ENCODE measurements around the gene REX1BD. TPM values are rescaled to one million over a fixed set of nuclear protein-coding genes. Genes with fewer than 3 reads are reported as not detected.
"Not testable (repeated sequence)": the region's sequence is repeated elsewhere in the genome, so short reads cannot be mapped to it uniquely, and the experiment has no call there.

REX1BD gene
- polyA plus RNA-seq, 4 donors: 19.2 to 47.3 (median 24.8) TPM

- DNase-seq (ENCODE audit: low read depth in 4 of 4, low spot score in 3 of 4): no peak
Observed at GRCh38 chr19:18576383-18576782, 12.2 kb upstream of the REX1BD start.

GRCh38 chr19:18577365-18577914 is 11.2 kb upstream of the REX1BD start:
- no peak for DNase-seq (ENCODE audit: low read depth in 4 of 4, low spot score in 3 of 4)

DNA sequence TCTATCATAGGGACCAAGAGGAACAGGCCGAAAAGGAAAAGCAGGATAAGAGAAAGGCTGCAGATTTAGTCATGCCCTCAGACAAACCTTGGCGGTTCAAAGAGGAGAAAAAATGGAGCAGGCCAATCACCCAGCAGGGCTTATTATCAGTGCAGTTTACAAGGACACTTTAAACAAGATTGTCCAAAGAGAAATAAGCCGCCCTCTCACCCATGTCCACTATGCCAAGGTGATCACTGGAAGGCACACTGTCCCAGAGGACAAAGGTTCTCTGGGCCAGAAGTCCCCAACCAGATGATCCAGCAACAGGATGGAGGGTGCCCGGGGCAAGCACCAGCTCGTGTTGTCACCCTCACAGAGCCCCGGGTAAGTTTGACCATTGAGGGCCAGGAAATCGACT is 8.3 kb upstream of the REX1BD start:
- DNase-seq (ENCODE audit: low read depth in 4 of 4, low spot score in 3 of 4): no peak

DNA sequence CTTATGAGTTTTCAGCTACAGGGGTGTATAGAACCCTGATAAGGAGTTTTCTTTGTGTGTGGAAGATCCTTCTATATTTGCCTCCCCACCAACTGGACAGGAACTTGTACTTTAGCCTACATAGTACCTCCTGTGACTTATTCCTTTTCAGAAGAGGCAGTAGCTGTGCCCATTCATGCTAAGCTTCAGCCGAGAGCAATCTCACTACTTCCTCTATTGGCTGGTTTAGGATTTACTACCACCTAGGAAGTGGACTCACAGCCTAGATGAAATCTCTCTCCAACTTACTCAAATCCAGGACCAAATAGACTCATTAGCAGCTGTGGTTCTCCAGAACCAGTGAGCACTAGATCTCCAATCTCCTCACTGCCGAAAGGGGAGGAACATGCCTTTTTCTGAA is 2.3 kb upstream of the REX1BD start:
- DNase-seq (ENCODE audit: low read depth in 4 of 4, low spot score in 3 of 4): no peak

GRCh38 chr19:18587561-18587960 is 1.0 kb upstream of the REX1BD start:
- no peak for DNase-seq (ENCODE audit: low read depth in 4 of 4, low spot score in 3 of 4)

GRCh38 chr19:18587962-18588610 is 512 bp upstream of the REX1BD start:
- no peak for DNase-seq (ENCODE audit: low read depth in 4 of 4, low spot score in 3 of 4)

DNA sequence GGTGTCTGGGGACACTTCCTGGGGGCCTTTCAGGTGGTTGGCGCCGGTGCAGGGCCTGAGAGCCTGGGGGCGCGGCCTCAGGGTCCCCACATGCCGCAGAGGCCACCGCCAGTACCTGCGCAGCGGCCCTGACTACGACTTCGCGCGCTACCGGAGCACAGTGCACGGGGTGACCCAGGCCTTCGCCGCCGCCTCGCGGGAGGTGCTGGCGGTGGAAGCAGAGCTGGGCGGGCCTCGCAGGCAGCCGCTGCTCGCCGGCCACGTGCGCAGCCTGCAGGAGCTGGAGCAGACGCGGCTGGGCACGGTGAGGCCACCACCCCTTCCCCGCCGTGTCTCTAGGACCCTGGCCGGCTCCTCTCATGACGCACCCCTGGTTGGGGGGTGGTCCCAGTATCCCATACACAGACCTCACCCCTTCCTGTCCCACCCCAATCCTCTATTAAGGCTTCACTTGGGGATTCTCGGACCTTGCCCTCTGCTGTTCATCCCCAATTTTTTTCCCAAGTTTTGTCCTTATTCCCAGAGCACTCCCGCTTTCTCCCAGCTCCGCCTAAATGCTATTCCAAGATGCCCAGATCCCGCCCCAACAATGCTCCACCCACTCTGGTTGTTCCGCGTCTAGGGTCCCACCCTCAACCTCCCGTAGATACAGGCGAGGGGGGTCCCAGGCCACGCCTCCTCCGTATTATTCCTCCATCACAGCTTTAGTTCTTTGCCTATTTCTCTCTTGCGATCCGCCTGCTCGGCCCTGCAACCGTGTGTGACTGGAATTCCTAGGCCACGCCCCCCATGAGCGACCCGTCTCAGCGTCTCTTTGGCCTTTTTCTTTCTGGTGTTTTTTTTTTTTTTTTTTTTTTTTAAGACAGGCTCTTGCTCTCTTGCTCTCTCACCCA is 1.0 kb downstream of the REX1BD start:
- DNase-seq (ENCODE audit: low read depth in 4 of 4, low spot score in 3 of 4): peak in 1 of 4 donors; percentile 54

DNA sequence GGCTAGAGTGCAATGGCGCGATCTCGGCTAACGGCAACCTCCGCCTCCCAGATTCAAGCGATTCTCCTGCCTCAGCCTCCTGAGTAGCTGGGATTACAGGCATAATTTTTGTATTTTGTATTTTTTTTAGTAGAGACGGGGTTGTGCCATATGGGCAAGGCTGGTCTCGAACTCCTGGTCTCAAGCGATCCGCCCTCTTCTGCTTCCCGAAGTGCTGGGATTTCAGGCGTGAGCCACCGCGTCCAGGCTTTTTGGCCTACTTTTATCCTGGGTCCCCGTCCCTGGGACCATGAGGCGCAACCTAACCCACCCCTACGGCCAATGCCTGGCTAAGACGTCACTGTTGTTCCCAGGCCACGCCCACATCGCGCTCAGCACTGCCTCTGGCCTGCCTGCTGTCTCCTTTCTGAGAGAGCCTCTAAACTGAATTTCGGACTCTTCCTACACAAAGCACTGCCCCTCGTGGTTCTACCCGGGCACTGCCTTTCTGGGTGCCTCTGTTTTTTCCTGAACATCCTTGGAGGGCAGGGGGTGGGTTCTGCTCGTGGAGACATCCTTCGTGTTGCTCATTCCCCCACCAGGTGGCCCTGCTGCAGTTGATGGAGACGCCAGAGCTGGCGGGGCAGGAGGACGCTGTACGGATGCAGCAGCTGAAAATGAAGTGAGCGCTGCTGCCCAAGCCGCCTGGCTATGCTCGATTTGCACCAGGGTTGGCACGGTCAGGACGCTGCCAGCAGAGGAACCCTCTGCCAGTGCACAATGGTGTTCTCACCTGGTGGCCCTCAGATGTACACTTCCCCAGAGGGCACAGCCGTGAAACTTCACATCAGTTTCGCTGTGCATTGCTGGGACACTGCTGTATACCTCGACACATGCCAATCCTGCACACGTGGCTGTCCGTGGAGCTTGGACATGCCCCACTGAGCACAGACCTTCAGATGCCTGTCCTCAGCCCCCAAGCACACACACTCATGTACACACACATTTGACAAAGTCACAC is 2.0 kb downstream of the REX1BD start:
- DNase-seq (ENCODE audit: low read depth in 4 of 4, low spot score in 3 of 4): peak in 2 of 4 donors; percentile 66 to 71

DNA sequence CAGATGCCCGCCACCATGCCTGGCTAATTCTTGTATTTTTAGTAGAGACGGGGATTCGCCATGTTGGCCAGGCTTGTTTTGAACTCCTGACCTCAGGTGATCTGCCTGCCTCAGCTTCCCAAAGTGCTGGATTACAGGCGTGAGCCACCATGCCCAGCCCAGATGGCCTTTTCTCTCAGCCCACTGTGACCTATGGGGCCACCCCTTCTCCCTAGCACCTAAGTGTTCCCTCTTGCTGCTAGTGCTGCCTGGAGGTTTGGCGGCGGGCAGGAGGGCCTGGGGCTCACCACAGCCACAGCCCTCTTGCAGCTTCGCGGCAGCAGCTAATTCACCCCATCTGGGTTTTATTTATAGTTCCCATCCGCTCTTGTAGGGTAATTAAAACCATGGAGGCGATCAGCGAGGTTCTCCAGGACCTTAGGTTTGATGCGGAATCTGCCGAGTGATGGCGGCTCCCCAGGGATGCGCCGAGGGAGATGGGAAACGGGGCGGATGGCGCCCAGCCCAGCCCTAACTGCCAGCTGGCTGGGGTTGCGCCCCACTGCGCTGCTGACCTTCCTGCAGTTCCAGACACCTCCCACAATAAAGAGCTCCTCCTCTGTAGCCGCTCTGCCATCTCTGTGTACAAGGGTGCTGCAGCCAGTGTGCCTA is 3.3 kb downstream of the REX1BD start:
- DNase-seq (ENCODE audit: low read depth in 4 of 4, low spot score in 3 of 4): no peak

- not testable (repeated sequence) for DNase-seq (ENCODE audit: low read depth in 4 of 4, low spot score in 3 of 4)
Observed at GRCh38 chr19:18592732-18593131, 4.1 kb downstream of the REX1BD start.

GRCh38 chr19:18593367-18594095 is 4.9 kb downstream of the REX1BD start:
- no peak for DNase-seq (ENCODE audit: low read depth in 4 of 4, low spot score in 3 of 4)

- DNase-seq (ENCODE audit: low read depth in 4 of 4, low spot score in 3 of 4): peak in 3 of 4 donors; percentile 70 to 74 (median 73)
Observed at GRCh38 chr19:18594096-18594823, 5.7 kb downstream of the REX1BD start.

- no peak for DNase-seq (ENCODE audit: low read depth in 4 of 4, low spot score in 3 of 4)
Observed at GRCh38 chr19:18594824-18595373, 6.3 kb downstream of the REX1BD start.

DNA sequence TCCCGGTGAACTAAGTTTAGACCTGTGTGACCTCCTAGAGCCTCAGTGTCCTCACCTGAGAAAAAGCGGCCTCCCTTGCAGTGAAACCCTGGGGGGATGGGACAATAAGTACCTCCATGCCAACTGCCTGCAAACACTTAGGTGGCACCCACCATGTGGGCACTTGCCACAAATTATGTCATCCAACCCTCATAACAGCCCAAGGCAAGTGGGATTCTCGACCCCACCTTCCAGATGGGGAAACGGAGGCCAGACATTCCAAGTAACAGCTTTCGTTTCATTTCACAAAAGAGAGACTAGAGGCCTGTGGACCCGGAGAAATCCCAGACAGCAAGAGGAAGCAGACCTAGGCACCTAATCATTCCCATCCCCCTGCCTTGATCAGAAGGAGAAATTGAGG is 6.9 kb downstream of the REX1BD start:
- DNase-seq (ENCODE audit: low read depth in 4 of 4, low spot score in 3 of 4): no peak

GRCh38 chr19:18596752-18597157 is 8.2 kb downstream of the REX1BD start:
- no peak for DNase-seq (ENCODE audit: low read depth in 4 of 4, low spot score in 3 of 4)

DNA sequence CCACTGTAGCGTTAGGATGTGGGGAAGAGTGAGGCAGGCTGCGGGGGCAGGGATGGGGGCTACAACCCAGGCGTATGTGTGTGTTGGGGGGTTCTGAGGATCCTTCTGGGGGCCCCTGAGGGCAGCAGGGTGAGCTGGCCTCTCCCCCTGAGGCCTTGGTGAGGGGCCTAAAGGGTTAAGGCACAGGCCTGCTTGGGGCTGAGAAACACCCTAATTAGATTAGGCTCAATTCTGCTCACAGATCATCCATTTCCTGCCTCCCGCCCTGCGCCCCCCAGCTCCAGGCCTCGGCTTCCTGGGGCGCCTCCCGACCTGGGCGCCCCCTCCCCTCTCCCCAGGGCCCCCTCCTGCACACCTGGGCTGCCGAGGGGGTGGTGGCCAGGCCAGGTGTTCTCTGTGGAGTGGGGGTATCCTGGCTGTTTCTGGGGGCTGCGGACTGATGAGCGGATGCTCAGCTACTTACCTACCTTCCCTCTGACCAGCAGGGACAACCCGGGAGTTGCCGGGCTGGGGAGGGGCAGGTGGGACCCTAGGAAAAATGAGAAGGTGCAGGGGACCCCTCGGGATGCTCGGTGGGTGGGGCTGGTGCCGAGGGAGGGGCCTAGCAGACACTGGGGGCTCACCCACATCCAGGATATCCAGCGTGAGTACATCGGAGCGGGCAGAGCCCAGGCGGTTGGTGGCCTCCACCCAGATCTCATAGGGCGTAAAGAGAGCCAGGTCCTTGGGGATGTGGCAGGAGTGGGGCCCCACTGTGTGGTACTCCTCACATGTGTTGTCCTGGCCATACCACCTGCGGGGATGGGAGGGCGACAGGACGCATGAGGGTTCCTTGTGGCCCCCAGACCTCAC is 9.4 kb downstream of the REX1BD start:
- no peak for DNase-seq (ENCODE audit: low read depth in 4 of 4, low spot score in 3 of 4)

- no peak for DNase-seq (ENCODE audit: low read depth in 4 of 4, low spot score in 3 of 4)
Observed at GRCh38 chr19:18599485-18599884, 10.9 kb downstream of the REX1BD start.

Data from right renal pelvis (tissue), 4 donors.